ENCODE data around the gene NFIA.
"Not testable (repeated sequence)": the region's sequence is repeated elsewhere in the genome, so short reads cannot be mapped to it uniquely, and the experiment has no call there.

NFIA gene

DNA sequence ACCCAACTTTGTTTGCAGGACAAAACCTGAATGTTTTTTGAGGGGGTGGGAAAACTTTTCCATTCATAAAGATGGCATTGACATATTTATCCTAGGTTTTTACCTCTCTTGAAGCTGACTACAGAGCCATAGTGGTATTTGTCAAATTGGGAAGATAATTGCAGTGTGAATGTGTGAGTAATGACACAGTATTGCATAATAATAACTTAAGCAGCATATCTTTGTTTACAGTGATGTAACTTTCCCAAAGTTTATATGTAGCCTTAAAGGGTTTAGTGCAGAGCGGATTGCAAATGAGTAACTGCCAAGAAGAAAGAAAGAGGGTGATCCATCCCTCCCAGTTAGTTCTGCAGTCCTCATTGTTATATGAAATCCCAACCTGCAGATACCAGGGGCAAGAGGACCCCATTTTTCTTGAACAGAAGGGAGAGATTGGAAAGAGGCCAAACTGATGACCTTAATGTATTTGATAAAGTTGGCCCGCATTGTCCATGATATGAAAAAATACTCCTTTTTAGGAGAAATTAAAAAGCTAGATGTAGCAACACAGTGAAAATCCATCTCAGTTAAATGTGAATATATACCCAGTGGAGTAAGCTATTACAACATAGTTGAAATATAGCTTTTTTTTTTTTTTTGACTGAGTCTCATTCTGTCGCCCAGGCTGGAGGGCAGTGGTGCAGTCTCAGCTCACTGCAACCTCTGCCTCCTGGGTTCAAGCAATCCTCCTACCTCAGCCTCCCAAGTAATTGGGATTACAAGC, 23.7 kb upstream of the NFIA start:
- no peak for DNase-seq (ENCODE audit: extremely low read depth in 1 of 2, low read depth in 1 of 2)

DNA sequence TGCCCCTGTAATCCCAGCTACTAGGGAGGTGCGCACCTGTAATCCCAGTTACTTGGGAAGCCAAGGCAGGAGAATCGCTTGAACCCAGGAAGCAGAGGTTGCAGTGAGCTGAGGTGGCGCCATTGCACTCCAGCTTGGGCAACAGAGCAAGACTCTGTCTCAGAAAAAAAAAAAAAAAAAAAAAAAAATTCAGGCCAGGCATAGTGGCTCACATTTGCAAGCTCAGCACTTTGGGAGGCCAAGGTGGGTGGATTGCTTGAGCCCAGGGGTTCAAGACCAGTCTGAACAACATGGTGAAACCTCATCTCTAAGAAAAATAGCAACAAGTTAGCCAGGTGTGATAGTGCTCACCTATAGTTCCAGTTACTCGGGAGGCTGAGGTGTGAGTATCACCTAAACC, 20.8 kb upstream of the NFIA start:
- not testable (repeated sequence) for DNase-seq (ENCODE audit: extremely low read depth in 1 of 2, low read depth in 1 of 2)

GRCh38 chr1:61064673-61065072, 17.7 kb upstream of the NFIA start:
- DNase-seq (ENCODE audit: extremely low read depth in 1 of 2, low read depth in 1 of 2) = no peak

GRCh38 chr1:61067446-61068019, 14.8 kb upstream of the NFIA start:
- DNase-seq (ENCODE audit: extremely low read depth in 1 of 2, low read depth in 1 of 2) = no peak

DNA sequence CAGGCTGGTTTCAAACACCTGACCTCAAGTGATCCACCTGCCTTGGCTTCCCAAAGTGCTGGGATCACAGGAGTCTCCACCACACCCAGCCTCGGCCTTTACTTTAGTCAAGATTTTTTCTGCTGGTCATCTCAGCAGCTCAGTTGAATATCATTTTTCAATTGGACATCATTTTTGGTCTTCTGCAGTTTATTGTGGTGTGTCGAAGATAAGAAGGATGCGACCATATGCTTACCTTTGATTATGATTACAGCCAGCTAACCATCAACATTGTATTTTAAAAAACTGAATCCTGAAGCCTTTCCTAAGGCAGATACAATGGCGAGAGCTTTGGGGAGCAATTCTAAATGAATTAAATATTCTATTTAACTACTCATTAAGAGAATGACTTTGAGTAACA, 12.3 kb upstream of the NFIA start:
- no peak for DNase-seq (ENCODE audit: extremely low read depth in 1 of 2, low read depth in 1 of 2)

GRCh38 chr1:61071205-61072130, 10.9 kb upstream of the NFIA start:
- no peak for DNase-seq (ENCODE audit: extremely low read depth in 1 of 2, low read depth in 1 of 2)

GRCh38 chr1:61073871-61074270, 8.5 kb upstream of the NFIA start:
- DNase-seq (ENCODE audit: extremely low read depth in 1 of 2, low read depth in 1 of 2) = no peak

GRCh38 chr1:61075833-61076232, 6.5 kb upstream of the NFIA start:
- not testable (repeated sequence) for DNase-seq (ENCODE audit: extremely low read depth in 1 of 2, low read depth in 1 of 2)

DNA sequence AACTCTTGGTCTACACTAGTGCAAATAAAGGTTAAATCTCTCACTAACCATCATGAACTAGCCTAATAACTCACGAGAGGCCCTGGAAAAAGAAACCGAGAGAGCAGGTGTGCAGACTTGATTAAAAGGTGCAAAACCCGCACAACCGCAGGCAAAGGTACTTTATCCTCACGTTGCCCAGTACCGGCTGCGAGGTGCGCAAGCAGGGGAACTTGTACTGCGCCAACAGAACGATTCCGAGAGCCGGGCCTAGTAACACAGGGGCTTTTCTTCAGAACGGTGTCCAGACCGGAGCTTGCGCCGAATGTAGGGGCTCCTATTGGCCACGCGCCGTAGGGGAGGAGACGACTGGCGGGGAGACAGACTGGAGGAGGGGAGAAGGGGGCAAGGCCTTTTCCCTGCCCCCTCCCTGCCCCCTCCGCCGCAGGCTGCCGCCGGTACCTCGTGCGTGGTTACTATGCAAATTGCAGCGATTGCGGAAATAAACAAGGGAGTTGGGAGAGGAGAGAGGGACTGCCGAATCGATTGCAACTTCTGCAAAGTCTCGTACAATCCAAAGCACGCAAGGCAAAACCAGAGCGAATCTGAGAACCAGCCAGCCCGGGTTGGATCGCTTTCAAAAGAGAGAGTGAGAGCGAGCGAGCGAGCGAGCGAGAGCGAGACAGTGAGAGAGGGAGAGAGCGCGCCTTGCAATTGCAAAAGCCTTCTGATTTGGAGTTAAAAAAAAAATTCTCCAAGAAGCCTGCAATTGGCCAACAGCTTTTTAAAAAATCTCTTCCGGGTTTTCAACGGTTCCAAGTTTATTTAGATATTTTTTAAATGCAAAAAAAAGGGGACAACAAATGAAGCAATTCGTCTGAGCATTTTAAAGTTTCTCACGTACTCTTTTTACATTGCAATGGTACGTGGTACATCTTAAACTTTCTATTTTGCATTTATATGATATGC, 5.4 kb upstream of the NFIA start:
- DNase-seq (ENCODE audit: extremely low read depth in 1 of 2, low read depth in 1 of 2) = peak; percentile 58 to 63

DNA sequence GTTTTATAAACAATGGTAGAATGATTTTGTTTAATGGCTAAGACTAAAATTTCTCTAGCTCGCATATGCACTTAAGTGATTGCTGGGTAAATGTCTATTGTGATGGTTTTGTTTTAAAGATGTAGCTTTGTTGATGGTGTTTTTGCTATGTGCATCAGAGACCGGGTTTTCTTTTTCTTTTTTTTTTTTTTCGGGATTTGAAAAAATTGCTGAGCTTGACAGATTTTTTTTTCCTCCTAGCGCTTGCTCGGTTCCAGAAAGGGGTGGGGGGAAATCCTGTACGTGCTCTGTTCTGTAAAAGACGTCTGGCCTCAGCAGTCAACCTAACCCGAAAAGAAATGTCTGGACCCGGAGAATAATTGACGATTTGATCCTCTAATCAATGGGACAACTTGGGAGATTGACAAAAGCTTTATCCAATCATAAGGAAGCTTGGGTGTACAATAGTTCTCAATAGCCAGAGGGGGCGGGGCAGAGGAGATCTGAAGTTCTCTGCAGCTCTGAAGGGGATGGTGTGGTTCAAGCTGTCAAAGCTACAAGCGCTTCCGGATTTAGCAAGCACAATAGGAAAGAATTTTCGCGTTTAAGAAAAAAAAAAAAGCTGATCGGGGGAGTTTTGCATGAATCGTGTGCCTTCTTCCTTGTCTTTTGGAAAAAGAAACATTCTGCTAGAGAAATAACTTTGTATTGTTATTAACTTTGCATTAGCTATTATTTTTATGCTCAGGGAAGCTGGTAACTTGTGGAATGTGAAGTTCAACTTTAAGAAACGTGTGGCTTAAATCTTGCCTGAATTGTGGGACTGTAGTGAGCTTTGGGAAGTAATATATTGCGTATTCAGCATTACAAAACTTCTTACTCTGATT, 4.5 kb upstream of the NFIA start:
- peak; percentile 77 to 86 for DNase-seq (ENCODE audit: extremely low read depth in 1 of 2, low read depth in 1 of 2)

GRCh38 chr1:61078618-61079295, 3.6 kb upstream of the NFIA start:
- DNase-seq (ENCODE audit: extremely low read depth in 1 of 2, low read depth in 1 of 2) = no peak

DNA sequence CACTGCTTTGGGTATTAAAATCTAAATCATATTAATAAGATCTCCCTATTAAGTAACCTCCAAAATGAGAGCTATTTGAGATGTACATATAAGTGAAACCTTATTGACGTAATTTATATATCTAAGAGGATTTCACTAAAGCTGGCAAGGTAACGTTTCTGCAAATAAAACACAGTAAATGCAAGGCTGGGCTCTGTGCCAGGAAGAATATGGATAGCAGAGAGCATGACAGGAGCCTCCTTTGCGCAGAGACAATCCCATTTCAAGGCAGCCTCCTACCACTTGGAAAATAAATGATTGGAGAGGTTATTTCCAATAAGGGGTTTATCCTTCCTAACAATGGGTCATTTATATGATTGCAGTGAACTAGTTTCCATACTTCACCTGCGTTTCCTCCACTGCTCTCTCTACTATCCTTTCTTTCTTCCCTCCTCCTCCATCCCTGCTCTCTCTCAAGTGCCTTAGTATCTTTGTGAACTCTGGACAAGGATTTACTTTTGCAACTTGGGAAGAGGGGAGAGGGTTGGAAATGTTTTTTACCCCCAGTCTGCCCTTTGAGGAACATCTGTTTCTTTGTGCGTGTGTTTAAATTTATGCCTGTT, 3.0 kb upstream of the NFIA start:
- DNase-seq (ENCODE audit: extremely low read depth in 1 of 2, low read depth in 1 of 2) = no peak

- DNase-seq (ENCODE audit: extremely low read depth in 1 of 2, low read depth in 1 of 2) = no peak
Observed at GRCh38 chr1:61079898-61080336, 2.4 kb upstream of the NFIA start.

DNA sequence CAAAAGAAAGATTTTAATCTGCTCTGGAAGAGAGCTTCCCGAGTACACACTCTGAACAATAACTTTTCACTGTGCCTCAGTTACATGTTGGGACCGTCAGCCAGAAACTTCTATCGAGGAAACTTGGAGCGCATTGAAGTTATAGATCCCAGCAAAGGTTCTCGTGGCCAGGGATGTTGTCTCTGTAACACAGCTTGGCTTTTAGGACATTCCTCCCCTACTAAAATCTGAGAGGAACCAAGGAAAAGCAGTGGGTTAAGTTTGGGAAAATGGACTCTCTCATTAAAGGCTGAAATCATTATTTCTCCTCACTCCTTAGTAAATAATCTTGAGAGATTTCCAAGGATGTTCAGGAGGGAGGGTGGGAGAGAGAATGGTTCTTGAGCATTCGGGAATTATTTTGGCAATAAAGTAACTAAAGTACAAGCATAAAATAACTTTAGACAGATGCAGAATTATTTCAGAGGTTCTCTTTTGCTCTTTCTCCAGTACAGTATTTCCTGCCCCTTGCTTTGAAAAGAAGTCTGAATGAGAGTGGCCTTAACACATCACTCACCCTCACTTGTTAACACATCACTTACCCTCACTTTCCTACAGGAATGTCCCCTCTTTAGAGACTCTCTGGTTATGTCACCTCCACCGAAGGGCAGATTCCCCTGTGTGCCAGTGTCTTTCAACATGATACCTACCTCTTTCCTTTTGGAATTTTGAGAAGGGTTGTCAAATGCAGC, 1.8 kb upstream of the NFIA start:
- DNase-seq (ENCODE audit: extremely low read depth in 1 of 2, low read depth in 1 of 2) = no peak

DNA sequence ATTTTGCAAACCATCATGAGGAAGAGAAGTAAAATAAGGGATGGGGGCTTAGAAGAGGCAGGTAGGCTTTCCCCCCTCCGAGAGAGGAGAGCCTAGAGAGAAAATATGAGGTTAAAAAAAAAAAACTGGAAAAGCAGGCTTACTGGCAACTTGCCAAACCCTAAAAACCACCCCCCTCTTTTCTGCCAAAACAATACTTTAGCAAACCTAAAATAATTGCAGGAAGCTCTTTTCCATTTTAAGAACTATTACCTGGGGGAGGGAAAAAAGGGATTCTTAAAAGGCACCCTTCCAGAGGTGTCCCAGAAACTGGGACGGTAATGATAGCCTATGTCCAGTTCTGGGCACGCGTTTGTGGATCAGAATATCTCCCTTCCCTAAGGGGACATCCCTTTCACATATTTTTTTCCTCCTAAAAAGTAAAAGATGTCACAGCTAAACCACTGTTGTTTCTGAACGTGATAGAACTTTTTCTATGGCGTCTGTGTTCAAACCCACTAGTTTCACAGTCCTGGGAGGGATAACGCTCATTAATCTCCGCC, 1.1 kb upstream of the NFIA start:
- DNase-seq (ENCODE audit: extremely low read depth in 1 of 2, low read depth in 1 of 2) = no peak

DNA sequence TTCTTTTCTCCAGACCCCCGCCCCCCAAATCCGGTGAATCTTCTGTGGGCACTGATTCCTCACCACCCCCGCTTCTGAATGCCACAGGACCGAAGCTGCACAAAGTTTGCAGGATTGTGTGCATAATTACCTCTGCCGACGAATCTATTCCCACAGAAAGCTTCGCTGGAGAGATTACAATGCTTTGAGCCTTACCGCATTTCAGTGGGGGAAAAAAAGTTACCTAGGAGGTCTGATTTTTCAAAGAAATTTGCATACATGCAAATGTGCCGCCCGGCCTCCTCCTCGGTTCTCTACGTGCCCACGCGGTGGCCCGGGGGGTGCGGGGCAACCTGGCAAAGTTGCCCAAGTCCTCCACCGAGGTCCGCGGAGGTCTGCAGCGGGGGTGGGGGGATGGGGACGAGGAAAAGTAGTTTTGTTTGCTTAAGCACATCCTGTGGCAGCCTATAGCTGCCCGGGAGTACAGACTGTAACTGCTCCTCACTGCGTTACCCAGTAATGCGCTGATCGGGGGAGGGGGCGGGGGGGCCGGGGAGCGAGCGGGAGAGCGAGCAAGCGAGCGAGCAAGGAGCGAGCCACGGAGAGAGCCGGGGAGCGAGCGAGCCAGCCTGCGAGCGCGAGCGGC, 563 bp upstream of the NFIA start:
- DNase-seq (ENCODE audit: extremely low read depth in 1 of 2, low read depth in 1 of 2) = no peak
